Head of caudate nucleus (tissue), 42 donors: ENCODE measurements around the gene STUB1.

Experiments used
- DNase-seq, 42 donors: peaks; one replicate each; pipeline versions ENCODE4 v3.0.0 to v3.0.0-alpha.2; 2020 to 2021; ENCODE audit warnings: mixed read lengths in 7 of 42
- intact Hi-C: fragments of 100-400 bp; cut with DNase I; formaldehyde crosslinking; loops from one replicate; pipeline ENCODE4 v1.15.0; 2022

The STUB1 gene

DNA sequence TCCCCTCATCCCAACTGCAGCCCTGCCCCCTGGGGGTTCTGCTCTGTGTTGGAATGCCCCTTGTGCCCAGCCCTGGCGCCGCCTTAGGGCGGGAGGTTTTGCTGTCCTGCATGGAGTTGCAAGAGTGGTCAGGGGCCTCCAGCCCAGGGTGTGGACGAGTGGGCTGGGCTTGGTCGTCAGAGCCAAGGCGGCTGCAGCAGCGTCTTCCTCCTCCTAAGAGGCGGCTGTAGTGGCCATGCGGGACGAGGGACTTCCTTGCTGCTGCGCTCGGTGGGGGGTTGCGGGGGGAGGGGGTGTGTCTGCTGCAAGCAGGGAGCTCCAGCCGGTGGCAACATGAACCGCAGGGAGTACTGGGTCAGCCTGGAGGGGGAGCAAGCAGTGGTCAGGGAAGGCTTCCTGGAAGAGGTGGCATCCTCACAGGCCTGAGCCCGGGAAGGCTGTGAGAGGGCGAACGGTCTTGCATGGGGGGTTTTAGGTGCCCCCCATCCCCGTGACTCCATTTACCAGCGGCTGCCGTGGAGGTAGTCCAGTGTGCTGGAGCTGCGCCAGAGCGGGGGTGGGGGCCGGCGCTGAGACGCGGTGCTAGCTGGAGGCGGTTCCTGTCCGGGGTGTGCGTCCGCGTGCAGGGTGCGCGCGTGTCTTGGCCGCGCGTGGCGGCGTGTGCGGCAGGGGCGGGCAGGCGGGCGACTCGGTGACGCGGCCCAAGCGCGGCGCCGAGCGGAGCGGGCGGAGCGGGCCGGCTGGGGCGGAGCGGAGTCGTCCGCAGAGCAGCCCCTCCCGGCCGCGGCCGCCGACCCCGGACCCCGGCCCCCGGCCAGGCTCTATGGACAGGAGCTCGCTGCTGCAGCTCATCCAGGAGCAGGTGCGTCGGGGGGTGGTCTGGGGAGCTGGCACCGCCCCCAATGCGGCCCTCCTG, 5.0 kb upstream of the STUB1 start, which contains the start of gene RHBDL1:
Gene RHBDL1 (plus strand): TSS at position 704 of the 916 bp plus-strand sequence. CDS start 120 bp downstream, at position 824.
- peak in 34 of 42 donors; percentile 21 to 76 (median 55) for DNase-seq
- intact Hi-C loops: no loop called here

DNA sequence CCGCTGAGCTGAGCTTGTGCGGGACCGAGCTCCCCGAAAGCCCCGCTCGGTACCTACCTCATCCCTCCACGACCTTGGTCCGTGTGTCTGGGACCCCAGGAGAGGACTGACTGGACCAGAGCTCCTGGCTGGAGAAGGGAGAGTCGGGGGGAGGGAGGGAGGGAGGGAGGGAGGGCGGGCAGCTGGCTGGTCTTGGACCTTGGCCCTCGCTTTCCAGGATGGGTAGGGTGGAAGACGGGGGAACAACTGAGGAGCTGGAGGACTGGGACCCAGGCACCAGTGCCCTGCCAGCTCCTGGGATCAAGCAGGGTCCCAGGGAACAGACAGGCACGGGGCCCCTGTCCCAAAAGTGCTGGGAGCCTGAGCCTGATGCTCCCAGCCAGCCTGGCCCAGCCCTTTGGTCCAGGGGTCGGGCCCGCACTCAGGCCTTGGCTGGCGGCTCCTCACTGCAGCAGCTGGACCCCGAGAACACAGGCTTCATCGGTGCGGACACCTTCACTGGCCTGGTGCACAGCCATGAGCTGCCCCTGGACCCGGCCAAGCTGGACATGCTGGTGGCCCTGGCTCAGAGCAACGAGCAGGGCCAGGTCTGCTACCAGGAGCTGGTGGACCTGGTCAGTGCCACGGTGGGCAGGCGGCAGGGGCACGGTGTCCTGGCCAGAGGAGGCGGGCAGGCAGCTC, 4.2 kb upstream of the STUB1 start:
- intact Hi-C loops: no loop called here
- no peak for DNase-seq

DNA sequence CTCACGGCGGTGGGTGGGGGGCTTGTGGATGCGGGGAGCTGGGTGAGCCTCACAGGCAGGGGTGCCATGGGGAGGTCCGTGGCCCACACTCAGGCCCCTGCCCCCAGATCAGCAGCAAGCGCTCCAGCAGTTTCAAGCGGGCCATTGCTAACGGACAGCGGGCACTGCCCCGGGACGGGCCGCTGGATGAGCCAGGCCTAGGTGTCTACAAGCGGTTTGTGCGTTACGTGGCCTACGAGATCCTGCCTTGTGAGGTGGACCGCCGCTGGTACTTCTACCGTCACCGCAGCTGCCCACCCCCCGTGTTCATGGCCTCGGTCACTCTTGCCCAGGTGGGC, 3.7 kb upstream of the STUB1 start:
- intact Hi-C loops: no loop called here
- DNase-seq: no peak

DNA sequence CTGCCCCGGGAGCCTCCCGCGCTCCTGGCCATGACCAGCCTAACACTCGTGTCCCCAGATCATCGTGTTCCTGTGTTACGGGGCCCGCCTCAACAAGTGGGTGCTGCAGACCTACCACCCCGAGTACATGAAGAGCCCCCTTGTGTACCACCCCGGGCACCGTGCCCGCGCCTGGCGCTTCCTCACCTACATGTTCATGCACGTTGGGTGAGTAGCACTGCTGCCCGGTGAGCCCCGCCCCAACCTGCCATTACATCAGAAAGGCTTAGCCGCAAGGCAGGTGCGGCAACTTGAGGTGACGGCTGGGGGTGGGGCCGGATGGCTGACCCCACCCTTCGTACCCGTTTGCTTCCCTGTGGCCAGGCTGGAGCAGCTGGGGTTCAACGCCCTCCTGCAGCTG, 3.3 kb upstream of the STUB1 start:
- no peak for DNase-seq
- intact Hi-C loops: no loop called here

DNA sequence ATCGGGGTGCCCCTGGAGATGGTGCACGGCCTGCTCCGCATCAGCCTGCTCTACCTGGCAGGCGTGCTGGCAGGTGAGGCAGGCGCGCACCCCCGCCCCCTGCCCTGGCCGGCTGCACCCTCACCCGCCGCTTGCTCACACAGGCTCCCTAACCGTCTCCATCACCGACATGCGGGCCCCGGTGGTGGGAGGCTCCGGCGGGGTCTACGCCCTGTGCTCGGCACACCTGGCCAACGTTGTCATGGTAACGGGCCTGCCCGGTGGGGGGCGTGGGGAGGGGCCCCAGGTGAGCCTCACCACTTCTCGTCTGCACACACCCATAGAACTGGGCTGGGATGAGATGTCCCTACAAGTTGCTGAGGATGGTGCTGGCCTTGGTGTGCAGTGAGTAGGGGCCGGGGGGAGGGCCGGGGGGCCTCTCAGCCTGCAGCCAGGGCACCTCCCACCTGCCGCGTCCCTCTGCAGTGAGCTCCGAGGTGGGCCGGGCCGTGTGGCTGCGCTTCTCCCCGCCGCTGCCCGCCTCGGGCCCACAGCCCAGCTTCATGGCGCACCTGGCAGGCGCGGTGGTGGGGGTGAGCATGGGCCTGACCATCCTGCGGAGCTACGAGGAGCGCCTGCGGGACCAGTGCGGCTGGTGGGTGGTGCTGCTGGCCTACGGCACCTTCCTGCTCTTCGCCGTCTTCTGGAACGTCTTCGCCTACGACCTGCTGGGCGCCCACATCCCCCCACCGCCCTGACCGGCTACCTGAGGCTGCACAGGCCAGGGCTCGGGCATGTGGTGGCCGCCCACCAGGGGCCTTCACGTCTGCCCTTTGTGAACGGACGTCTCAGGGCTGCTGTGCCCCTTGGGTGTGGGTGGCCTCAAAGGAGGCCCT, 2.7 kb upstream of the STUB1 start:
- no peak for DNase-seq
- intact Hi-C loops: no loop called here

DNA sequence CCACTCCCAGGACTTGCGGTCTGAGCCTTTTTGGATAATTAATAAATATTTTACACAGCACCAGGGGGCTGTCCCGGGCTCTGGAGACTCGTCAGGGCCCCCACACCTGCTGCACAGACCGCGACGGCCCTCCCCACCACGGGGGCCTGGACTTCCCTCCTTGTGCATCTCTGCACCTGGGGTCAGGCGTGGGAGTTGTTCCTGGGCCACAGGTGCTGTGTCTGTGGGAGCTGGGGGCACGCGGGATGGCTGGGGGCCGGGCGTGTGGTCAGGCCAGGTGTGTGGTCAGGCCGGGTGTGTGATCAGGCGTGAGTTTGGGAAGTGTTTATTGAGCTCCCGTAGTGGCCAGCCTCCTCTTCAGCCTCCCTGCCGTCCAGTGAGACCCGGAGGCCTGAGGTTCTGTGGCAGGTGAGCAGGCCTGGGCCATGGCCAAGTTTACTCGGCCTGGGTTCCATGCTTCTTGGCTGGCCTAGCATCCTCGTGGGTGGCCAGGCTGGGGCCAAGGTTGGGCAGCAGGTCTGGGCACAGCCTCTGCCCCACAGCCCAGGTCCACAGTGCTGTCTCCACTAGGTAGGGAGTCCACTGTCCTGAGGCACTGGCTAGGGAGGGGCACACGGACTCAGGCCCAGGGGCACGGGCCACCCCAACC, 1.9 kb upstream of the STUB1 start:
- intact Hi-C loops: no loop called here
- no peak for DNase-seq

DNA sequence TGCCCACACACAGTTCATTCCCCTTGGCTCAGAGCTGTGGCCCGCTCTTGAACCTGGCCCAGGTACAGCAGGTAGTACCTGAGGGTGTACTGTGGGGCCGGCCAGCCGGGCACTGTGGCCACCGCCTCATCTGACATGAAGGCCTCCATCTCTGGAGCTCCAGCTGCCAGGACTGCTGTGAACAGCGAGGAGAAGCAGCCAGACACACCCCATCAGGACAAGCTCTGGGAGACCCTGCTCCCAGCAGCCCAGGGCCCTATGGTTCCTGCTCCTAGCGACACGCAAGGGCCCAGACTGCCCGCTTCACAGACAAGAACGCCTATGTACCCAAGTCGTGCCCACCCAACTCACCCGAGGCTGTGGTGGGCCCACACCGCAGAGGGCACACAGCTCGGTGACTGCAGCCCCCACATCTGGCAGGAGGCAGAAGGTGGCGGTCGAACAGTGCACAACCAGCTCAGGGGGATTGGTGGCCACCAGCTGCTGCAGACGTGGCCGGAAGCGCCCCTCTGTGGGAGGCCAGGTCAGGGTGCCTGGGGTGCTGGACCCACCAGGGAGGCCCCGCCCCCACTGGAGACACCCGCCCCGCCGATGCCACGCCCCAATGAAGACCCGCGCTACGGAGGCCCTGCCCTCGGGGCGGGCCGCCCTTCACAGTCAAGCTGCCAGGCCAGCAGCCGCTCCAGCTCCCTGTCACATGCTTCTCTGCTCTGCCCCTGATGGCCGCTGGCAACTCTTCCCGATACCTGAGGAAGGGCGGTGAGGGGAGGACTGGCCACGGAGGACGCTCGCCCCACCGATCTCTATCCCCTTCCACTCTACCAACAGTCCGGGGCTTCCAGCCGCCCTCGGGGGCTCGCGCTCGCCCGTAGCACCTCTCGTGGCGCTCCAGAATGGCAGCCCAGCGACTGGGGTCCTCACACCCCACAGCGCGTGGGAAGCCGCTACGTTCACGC, 1.1 kb upstream of the STUB1 start:
- intact Hi-C loops: no loop called here
- DNase-seq: peak in 39 of 42 donors; percentile 39 to 81 (median 60)

DNA sequence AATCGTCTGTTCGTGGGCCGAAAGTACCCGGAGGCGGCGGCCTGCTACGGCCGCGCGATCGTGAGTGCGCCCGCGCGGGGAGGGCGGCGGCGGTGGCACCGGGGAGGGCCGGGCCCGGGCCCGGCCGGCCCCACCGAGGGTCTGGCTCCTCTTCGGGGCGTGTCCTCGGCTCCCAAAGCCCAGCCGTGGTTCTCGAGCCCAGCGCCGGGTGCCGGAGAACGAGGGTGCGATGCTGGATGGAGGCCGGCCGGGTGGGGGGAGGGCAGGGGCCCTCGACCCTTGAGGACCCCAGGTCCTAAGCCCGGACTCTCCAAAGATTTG, 375 bp downstream of the STUB1 start:
- no peak for DNase-seq
- intact Hi-C loops: no loop called here

DNA sequence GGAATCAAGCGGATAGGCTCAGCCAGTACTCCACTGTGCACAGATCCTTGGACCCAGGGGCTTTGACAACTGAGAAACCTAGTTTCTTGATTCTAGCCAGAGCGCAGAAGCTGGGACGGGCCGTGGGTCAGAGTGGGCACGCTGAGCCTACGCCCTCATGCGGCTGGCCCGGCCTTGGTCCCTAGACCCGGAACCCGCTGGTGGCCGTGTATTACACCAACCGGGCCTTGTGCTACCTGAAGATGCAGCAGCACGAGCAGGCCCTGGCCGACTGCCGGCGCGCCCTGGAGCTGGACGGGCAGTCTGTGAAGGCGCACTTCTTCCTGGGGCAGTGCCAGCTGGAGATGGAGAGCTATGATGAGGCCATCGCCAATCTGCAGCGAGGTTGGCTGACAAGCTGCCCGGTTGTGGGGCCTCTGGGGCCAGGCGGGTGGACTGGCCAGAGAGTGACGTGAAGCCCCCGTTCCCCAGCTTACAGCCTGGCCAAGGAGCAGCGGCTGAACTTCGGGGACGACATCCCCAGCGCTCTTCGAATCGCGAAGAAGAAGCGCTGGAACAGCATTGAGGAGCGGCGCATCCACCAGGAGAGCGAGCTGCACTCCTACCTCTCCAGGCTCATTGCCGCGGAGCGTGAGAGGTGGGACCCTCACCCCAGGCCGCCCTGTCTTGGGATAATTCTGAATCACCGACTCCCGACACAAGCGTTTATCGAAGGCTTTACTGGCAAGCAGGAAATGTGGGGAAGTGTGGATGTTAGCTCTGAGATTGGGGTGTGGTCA, 946 bp downstream of the STUB1 start:
- no peak for DNase-seq
- intact Hi-C loops: no loop called here

DNA sequence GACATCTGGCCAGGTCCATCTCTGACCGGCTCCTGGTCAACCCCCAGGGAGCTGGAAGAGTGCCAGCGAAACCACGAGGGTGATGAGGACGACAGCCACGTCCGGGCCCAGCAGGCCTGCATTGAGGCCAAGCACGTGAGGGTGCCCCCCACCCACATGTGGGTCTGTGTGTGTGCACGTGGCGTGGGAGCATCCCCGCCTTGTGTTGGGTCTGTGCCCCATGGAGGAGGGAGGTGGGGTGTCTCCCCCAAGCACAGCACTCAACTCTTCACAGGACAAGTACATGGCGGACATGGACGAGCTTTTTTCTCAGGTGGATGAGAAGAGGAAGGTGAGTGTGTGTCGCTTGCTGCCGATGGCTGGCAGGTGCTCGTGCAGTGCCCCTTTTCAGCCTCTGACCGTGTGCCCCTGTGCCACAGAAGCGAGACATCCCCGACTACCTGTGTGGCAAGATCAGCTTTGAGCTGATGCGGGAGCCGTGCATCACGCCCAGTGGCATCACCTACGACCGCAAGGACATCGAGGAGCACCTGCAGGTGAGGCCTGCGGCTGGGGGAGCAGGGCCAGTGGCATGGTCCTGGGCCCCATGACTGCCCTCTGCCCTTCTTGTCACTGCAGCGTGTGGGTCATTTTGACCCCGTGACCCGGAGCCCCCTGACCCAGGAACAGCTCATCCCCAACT, 1.7 kb downstream of the STUB1 start:
- intact Hi-C loops: no loop called here
- DNase-seq: no peak

DNA sequence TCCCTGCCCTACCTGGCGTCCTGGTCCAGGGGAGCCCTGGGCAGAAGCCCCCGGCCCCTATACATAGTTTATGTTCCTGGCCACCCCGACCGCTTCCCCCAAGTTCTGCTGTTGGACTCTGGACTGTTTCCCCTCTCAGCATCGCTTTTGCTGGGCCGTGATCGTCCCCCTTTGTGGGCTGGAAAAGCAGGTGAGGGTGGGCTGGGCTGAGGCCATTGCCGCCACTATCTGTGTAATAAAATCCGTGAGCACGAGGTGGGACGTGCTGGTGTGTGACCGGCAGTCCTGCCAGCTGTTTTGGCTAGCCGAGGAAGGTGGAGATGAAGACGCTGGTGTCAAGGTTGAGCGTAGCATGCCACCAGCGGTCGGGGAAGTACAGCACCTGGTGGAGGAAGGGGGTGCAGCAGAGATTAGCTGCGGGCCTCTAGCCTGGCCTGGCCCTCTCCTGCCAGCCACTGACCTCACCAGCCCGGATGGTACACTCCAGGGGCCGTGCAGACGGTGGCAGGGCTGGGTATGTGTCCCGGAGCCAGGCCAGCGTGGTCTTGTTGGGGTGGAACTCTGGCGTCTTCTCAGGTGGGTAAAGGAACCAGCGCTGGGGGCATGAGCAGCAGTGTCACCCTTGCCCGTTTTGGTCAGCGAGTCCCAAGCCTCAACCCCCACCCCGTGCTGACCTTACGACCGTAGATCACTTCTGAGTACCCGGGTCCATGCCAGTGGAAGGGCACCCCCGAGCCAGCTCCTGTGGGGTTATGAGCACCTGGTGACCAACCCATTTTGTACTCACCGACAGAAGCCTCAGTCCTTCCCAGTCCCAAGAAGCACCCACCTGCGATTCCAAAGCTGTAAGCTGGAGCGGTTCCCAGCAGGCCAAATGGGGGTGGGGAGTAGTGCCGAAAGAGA, 2.5 kb downstream of the STUB1 start:
- intact Hi-C loops: no loop called here
- DNase-seq: no peak

DNA sequence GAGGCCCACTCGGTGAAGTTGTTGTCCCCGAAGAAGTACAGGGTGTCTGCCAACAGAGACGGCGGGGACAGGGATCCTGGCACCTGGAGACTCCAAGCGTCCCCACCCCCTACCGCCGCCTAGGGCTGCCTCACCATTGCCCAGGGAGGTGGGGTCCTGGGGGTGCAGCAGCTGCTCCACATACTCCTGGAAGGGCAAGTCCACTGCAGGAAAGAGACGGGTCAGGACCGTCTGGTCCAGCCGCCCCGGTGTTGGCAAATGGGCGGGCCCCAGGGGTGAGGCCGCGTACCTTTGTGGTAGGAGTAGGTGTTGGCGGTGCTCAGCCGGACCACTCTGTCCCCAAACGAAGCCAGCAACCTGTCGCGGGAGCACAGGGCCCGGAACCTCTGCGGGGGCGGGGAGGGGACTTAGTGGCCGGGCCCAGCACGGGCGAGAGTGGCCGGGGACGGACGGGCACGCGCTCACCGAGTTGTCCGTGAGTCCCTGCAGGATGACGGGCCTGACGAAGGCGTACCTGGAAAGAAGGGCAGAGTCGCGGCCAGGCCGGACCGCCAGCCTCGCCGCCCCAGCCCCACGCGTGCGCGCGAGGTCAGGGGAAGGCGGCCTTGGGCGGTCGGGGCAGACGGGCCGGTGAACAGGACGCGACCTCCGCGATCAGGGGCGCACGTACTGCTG, 3.3 kb downstream of the STUB1 start:
- intact Hi-C loops: no loop called here
- DNase-seq: no peak

DNA sequence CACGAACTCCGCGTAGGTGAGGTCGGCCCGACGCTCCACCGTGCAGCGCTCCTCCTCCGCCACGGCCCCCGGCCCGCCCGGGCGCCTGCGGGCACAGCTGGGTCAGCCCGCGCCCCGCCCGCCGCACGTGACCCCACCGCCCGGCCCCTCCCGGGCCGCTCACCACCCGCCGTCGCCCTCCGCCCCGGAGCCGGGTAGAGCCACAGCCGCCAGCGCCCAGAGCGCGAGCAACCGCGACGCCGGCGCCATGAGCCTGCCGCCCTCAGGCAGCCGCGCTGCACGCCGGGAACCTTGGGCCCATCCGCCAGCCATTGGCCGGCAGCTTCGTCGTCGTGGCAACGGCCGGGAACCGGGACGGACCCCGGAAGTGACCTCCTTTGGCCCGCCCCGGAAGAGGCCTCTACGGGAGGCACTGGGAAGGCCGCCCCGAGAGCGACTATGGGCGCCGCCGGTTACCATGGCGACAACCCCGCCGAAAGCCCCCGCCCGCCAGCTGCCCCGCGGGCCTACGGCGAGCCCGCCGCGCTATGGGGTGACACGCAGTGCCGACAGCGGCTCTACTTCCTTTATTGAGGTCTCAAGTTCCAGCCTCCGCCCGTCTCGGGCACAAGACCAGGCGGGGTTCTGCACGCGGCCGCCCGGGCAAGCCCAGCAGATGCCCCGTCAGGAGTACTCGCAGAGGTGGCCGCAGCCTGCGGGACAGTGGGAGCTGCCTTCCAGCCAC, 4.0 kb downstream of the STUB1 start, which contains the start of gene JMJD8:
Gene JMJD8 (minus strand): TSS at position 264 of the 724 bp plus-strand sequence. CDS start 15 bp downstream, at position 249.
- intact Hi-C loops: no loop called here
- DNase-seq: peak; percentile 92 to 99 (median 98)

DNA sequence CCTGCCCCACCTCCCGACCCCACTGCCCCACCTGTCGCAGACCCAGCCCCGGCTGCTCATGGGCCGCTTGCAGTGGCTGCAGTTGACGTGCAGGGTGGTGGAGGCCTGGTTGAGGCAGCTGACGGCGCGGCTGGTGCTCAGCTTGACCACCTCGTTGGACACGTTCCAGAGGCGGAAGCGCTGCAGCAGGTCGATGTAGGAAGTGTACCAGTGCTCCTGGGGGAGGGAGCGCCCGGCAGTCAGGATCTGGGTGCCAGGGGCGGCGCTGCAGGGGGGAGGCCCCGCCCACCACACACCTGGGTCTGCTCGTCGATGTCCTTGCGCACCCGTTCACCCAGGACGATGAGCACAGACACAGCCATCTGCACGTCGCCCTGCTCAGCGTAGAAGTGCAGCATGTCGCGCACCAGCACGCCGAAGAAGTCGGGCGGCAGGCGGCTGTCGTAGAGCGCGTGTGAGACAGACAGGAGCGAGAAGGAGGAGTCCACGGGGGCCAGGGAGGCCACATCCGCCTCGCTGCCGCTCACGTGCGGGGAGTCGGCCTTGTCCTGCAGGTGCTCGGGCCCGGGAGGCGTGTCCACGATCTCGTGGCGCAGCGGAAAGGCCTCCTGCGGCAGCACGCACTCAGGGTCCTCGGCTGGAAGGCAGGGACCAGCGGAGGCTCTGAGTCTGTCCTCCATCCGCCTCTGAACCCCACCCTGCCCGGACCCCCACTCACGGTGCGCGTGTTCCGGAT, 4.9 kb downstream of the STUB1 start:
- DNase-seq: no peak
- intact Hi-C loops: no loop called here
